K562 (cell line): ENCODE data around the gene NLRP9. TPM values are rescaled to one million over a fixed set of nuclear protein-coding genes. Genes with fewer than 3 reads are reported as not detected.

Experiments
- ATAC-seq: fragments of 200-7000 bp; cut with Tn5 transposase; 3 replicates; pipeline ENCODE4 v1.9.1; 2020; ENCODE audit warnings: moderate library complexity
- BruUV-seq: library from RNA; stranded (reverse); fragments of 400-500 nt; replicated peaks from 2 replicates; lab custom pipeline; 2021; lab: Mats Ljungman, UMichigan
- CTCF ChIA-PET: fragments of 300-600 bp; formaldehyde crosslinking; extraction: SDS; loops from one replicate; lab custom pipeline; 2021; ENCODE audit warnings: low intra/inter-chr PET ratio; lab: Yijun Ruan, JAX
- POLR2A ChIA-PET: fragments of 300-600, 350-650 bp; sonication (Branson Sonifier 250); formaldehyde crosslinking; extraction: SDS; loops from one replicate; lab custom pipeline; 2021; ENCODE audit warnings: antibody characterized with exemption, inconsistent platforms; lab: Yijun Ruan, JAX
- DNase-seq, 4 experiments: peaks; one replicate each; pipeline versions ENCODE4 v3.0.0 to v3.0.0-alpha.2; 2011 to 2018; ENCODE audit warnings: low spot score in 3 of 4, mixed read lengths in 3 of 4; ENCODE audit errors: extremely low read depth in 1 of 4
- FAIRE-seq: peaks from 2 replicates; lab custom pipeline; 2011; peaks lifted over from hg19 to GRCh38; lab: Jason Lieb, UNC
- H2AFZ ChIP-seq: 2 replicates; pipeline ENCODE4 v1.6.0; 2011; ENCODE audit warnings: low read depth, low read length, control low read depth, inconsistent platforms
- H3K27ac ChIP-seq: fragments of 200-600 bp; 3 replicates; pipeline ENCODE4 v1.8.0; 2011; ENCODE audit warnings: low read depth, mild to moderate bottlenecking, control low read depth, inconsistent platforms, low read length, moderate library complexity, mixed read lengths; ENCODE audit errors: extremely low read depth
- H3K27me3 ChIP-seq, 2 experiments: fragments of 300-600 bp in 1 of 2; 2 replicates in 1 of 2; 3 replicates in 1 of 2; pipeline versions ENCODE4 v1.6.0 to v1.8.0; 2011; ENCODE audit warnings: inconsistent platforms in 2 of 2, low read length in 2 of 2, mild to moderate bottlenecking in 1 of 2, mixed read lengths in 1 of 2, moderate library complexity in 1 of 2; ENCODE audit not compliant: control insufficient read depth in 2 of 2, insufficient read depth in 2 of 2
- H3K36me3 ChIP-seq: fragments of 300-600 bp; 3 replicates; pipeline ENCODE4 v1.8.0; 2011; ENCODE audit warnings: mild to moderate bottlenecking, low read length, inconsistent platforms; ENCODE audit not compliant: control insufficient read depth, insufficient read depth
- H3K4me1 ChIP-seq, 2 experiments: fragments of 200-600 bp in 1 of 2; replicated peaks in 1 of 2; 2 replicates in 1 of 2; 3 replicates in 1 of 2; pipeline versions ENCODE4 v1.5.1 to v1.8.0; 2011; ENCODE audit warnings: inconsistent platforms in 2 of 2, low read length in 2 of 2, mild to moderate bottlenecking in 1 of 2, mixed read lengths in 1 of 2, moderate library complexity in 1 of 2; ENCODE audit not compliant: control insufficient read depth in 2 of 2, insufficient read depth in 2 of 2
- H3K4me2 ChIP-seq: 2 replicates; pipeline ENCODE4 v1.6.1; 2011; ENCODE audit warnings: low read length, control low read depth, inconsistent platforms, mixed read lengths; ENCODE audit not compliant: insufficient read depth
- H3K4me3 ChIP-seq: fragments of 200-600 bp; sonication (generic), shearing (Covaris generic); 2 replicates; pipeline ENCODE4 v1.5.1; 2016; ENCODE audit warnings: control low read depth, inconsistent platforms
- H3K79me2 ChIP-seq: fragments of 200-600 bp; 3 replicates; pipeline ENCODE4 v1.8.0; 2011; ENCODE audit warnings: low read length, inconsistent platforms; ENCODE audit not compliant: control insufficient read depth, insufficient read depth
- H3K9ac ChIP-seq, 2 experiments: 2 replicates each; pipeline versions ENCODE4 v1.6.0 to v1.6.1; 2011; ENCODE audit warnings: low read depth in 2 of 2, low read length in 2 of 2, control low read depth in 1 of 2, inconsistent platforms in 1 of 2, mild to moderate bottlenecking in 1 of 2, mixed read lengths in 1 of 2; ENCODE audit not compliant: insufficient read depth in 1 of 2
- H3K9me1 ChIP-seq: one replicate; pipeline ENCODE4 v1.6.0; 2011; ENCODE audit warnings: inconsistent platforms, mild to moderate bottlenecking, low read length, moderate library complexity; ENCODE audit not compliant: control insufficient read depth, insufficient read depth
- H3K9me3 ChIP-seq: replicated peaks from 2 replicates; pipeline ENCODE4 v1.5.1; 2011; ENCODE audit warnings: low read depth, low read length, inconsistent platforms; ENCODE audit not compliant: control insufficient read depth, insufficient read depth
- H4K20me1 ChIP-seq: replicated peaks from 2 replicates; pipeline ENCODE4 v1.6.1; 2011; ENCODE audit warnings: low read length, inconsistent platforms, mixed read lengths; ENCODE audit not compliant: control insufficient read depth, insufficient read depth
- BCOR ChIP-seq: fragments of 450-650 bp; IDR thresholded peaks from 2 replicates; pipeline ENCODE4 v1.6.1; 2016
- BHLHE40 ChIP-seq: IDR thresholded peaks from 2 replicates; pipeline ENCODE4 v1.6.1; 2011; ENCODE audit warnings: low read length, improper control_type of control experiment
- BRD4 ChIP-seq: fragments of 200-600 bp; sonication (generic); IDR thresholded peaks from 2 replicates; pipeline ENCODE4 v1.6.1; 2017; ENCODE audit warnings: inconsistent platforms
- HDAC8 ChIP-seq: fragments of 450-650 bp; IDR thresholded peaks from 2 replicates; pipeline ENCODE4 v1.6.1; 2016; ENCODE audit warnings: mild to moderate bottlenecking, missing genetic modification characterization, moderate library complexity, missing compliant biosample characterization
- NCOA2 ChIP-seq, 2 experiments: fragments of 450-650 bp; IDR thresholded peaks; 2 replicates each; pipeline ENCODE4 v1.6.1; 2018; ENCODE audit warnings: mild to moderate bottlenecking in 2 of 2, moderate library complexity in 1 of 2; ENCODE audit not compliant: partially characterized antibody in 2 of 2
- PHTF2 ChIP-seq: fragments of 250-450 bp; sonication (Bioruptor Pico); IDR thresholded peaks from 2 replicates; pipeline ENCODE4 v1.5.0; 2021; ENCODE audit warnings: mild to moderate bottlenecking
- POLR2AphosphoS2 ChIP-seq: IDR thresholded peaks from 2 replicates; pipeline ENCODE4 v1.6.1; 2012; ENCODE audit warnings: low read length, improper control_type of control experiment
- SIRT6 ChIP-seq: IDR thresholded peaks from one replicate; pipeline ENCODE4 v1.6.1; 2012; ENCODE audit warnings: low read depth, mild to moderate bottlenecking, control low read depth, inconsistent platforms, low read length, moderate library complexity
- TSC22D4 ChIP-seq: fragments of 450-650 bp; IDR thresholded peaks from 2 replicates; pipeline ENCODE4 v1.6.1; 2016; ENCODE audit warnings: missing genetic modification characterization, missing biosample characterization, control low read depth
- ZNF124 ChIP-seq: sonication (generic); formaldehyde crosslinking; IDR thresholded peaks from 2 replicates; pipeline ENCODE4 v1.8.1; 2022; ENCODE audit warnings: missing genetic modification reagents
- ZNF224 ChIP-seq: sonication (generic); formaldehyde crosslinking; IDR thresholded peaks from 2 replicates; pipeline ENCODE4 v1.8.0; 2022; ENCODE audit warnings: mild to moderate bottlenecking, missing genetic modification reagents
- WGBS: fragments of 100-300 bp; shearing (Covaris generic); methylation state at CpG from one replicate; pipeline ENCODE4 v1.1.6; 2016; ENCODE audit warnings: low coverage, mixed read lengths; ENCODE audit not compliant: insufficient coverage; ENCODE audit errors: missing lambda C conversion rate; 5-methylcytosine and 5-hydroxymethylcytosine counted together
- in situ Hi-C: fragments of 300-500 bp; cut with MboI; formaldehyde crosslinking; loops from 4 replicates; pipeline ENCODE4 v1.15.0; 2018; ENCODE audit warnings: inconsistent platforms, mixed read lengths
- intact Hi-C: fragments of 100-400 bp; cut with micrococcal nuclease; formaldehyde crosslinking; loops from 2 replicates; pipeline ENCODE4 v1.14.2; 2022
- polyA plus RNA-seq, 8 experiments: library from polyadenylated mRNA; depleted of rRNA in 4 of 8; stranded (reverse) in 5 of 8; unstranded in 3 of 8; fragments of >200 nt; fragmentation: Nextera tagmentation in 2 of 8; fragmentation: Illumina TruSeq in 1 of 8; extraction: Ambion mirVana in 2 of 8; extraction: Trizol in 1 of 8; gene quantifications; 2 replicates each; pipeline versions ENCODE4 v1.2.1 to v1.2.3, GENCODE V29; 2011 to 2014; ENCODE audit warnings: inconsistent platforms in 1 of 8, missing spikeins in 1 of 8
- total RNA-seq, 7 experiments: library from RNA; depleted of rRNA in 6 of 7; stranded (reverse); fragments of >200 nt in 6 of 7; fragmentation: Illumina TruSeq in 2 of 7; extraction: Trizol in 2 of 7; gene quantifications; 2 replicates each; pipeline versions ENCODE4 v1.2.1 to v1.2.3, GENCODE V29; 2011 to 2021; ENCODE audit warnings: low replicate concordance in 1 of 7
- TF ChIP-seq, protein P1 (sequence below): fragments of 250-450 bp; sonication (Bioruptor Pico); IDR thresholded peaks from 2 replicates; pipeline ENCODE4 v1.8.0; 2021; ENCODE audit warnings: moderate library complexity, mild to moderate bottlenecking, inconsistent platforms
- TF ChIP-seq, protein P2 (sequence below): fragments of 250-450 bp; sonication (Bioruptor Pico); IDR thresholded peaks from 2 replicates; pipeline ENCODE4 v1.5.1; 2021; ENCODE audit warnings: mild to moderate bottlenecking
- TF ChIP-seq, protein P3 (sequence below): fragments of 250-450 bp; sonication (Bioruptor Pico); IDR thresholded peaks from 2 replicates; pipeline ENCODE4 v1.8.0; 2022; ENCODE audit warnings: moderate library complexity, mild to moderate bottlenecking, inconsistent platforms
- TF ChIP-seq, protein P4 (sequence below): fragments of 250-450 bp; sonication (Bioruptor Pico); IDR thresholded peaks from 2 replicates; pipeline ENCODE4 v1.5.0; 2020; ENCODE audit warnings: mild to moderate bottlenecking, borderline replicate concordance
- TF ChIP-seq, protein P5 (sequence below): fragments of 250-450 bp; sonication (Bioruptor Pico); IDR thresholded peaks from 2 replicates; pipeline ENCODE4 v1.4.0; 2020; ENCODE audit warnings: mild to moderate bottlenecking, moderate library complexity

NLRP9 gene
- total and polyA plus RNA-seq, 9 of the 15 experiments (the other 6 are each of a cell fraction or from before 2014, with no cell fraction given) = not detected

DNA sequence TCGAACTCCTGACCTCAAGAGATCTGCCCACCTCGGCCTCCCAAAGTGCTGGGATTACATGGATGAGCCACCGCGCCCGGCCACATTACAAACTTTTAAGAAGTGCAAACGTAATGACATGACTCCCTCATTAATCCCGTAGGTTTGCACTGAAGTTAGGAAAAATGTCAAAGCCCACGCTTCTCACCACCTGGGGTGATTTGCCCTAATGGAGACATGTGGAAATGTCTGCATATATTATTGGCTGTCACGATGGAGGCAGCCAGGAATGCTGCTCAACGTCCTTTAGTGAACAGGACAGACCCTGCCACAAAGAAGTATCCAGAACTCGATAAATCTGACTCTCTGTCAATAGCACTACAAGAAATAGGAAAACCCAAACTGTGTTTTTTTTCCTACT is 21.0 kb downstream of the NLRP9 start:
- Histone ChIP-seq H3K79me2 (no peaks in the 10 kb centered on the region), H3K4me3 (no peak overlapping the region), H2AFZ (no peak overlapping the region), H3K9me3 (peaks cover 4% of the 10 kb centered on the region), H3K36me3 (no peaks in the 10 kb centered on the region), H3K9me1 (no peaks in the 10 kb centered on the region), H3K4me1 (no peaks in the 10 kb centered on the region; a peak in 1 of 5 replicates)
- POLR2A ChIA-PET = no interaction called here
- in situ Hi-C loops = no loop called here
- no peak for TF ChIP-seq NCOA2 (IDR thresholded peaks at IDR 0.05; ENCODE audit: partially characterized antibody in 2 of 2)
- TF ChIP-seq, protein P1, sequence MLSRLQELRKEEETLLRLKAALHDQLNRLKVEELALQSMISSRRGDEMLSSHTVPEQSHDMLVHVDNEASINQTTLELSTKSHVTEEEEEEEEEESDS (CRISPR knock-in tag) = no peak
- TF ChIP-seq PHTF2 (CRISPR knock-in tag) = no peak
- TF ChIP-seq, protein P2, sequence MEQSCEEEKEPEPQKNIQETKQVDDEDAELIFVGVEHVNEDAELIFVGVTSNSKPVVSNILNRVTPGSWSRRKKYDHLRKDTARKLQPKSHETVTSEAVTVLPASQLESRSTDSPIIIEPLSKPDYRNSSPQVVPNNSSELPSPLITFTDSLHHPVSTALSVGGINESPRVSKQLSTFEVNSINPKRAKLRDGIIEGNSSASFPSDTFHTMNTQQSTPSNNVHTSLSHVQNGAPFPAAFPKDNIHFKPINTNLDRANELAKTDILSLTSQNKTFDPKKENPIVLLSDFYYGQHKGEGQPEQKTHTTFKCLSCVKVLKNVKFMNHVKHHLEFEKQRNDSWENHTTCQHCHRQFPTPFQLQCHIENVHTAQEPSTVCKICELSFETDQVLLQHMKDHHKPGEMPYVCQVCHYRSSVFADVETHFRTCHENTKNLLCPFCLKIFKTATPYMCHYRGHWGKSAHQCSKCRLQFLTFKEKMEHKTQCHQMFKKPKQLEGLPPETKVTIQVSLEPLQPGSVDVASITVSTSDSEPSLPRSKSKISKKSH (CRISPR knock-in tag) = no peak
- TF ChIP-seq BCOR = no peak
- no peak for TF ChIP-seq ZNF224 (CRISPR knock-in tag)
- no peak for TF ChIP-seq POLR2AphosphoS2
- no peak for TF ChIP-seq HDAC8 (tag)
- TF ChIP-seq ZNF124 (CRISPR knock-in tag) = no peak
- TF ChIP-seq, protein P3, sequence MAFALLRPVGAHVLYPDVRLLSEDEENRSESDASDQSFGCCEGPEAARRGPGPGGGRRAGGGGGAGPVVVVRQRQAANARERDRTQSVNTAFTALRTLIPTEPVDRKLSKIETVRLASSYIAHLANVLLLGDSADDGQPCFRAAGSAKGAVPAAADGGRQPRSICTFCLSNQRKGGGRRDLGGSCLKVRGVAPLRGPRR (CRISPR knock-in tag) = no peak
- no peak for TF ChIP-seq TSC22D4 (tag)
- TF ChIP-seq, protein P4, sequence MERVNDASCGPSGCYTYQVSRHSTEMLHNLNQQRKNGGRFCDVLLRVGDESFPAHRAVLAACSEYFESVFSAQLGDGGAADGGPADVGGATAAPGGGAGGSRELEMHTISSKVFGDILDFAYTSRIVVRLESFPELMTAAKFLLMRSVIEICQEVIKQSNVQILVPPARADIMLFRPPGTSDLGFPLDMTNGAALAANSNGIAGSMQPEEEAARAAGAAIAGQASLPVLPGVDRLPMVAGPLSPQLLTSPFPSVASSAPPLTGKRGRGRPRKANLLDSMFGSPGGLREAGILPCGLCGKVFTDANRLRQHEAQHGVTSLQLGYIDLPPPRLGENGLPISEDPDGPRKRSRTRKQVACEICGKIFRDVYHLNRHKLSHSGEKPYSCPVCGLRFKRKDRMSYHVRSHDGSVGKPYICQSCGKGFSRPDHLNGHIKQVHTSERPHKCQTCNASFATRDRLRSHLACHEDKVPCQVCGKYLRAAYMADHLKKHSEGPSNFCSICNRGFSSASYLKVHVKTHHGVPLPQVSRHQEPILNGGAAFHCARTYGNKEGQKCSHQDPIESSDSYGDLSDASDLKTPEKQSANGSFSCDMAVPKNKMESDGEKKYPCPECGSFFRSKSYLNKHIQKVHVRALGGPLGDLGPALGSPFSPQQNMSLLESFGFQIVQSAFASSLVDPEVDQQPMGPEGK (CRISPR knock-in tag) = no peak
- TF ChIP-seq, protein P5, sequence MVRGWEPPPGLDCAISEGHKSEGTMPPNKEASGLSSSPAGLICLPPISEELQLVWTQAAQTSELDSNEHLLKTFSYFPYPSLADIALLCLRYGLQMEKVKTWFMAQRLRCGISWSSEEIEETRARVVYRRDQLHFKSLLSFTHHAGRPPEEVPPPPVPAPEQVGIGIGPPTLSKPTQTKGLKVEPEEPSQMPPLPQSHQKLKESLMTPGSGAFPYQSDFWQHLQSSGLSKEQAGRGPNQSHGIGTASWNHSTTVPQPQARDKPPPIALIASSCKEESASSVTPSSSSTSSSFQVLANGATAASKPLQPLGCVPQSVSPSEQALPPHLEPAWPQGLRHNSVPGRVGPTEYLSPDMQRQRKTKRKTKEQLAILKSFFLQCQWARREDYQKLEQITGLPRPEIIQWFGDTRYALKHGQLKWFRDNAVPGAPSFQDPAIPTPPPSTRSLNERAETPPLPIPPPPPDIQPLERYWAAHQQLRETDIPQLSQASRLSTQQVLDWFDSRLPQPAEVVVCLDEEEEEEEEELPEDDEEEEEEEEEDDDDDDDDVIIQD (CRISPR knock-in tag) = no peak
- no peak for TF ChIP-seq SIRT6
- TF ChIP-seq BHLHE40 = no peak
- TF ChIP-seq BRD4 = no peak
- TF ChIP-seq, all 486 proteins: peak for 0
- 3% methylated on average over 11 of the region's 11 CpGs for WGBS
- no peaks in the 10 kb centered on the region for H4K20me1 ChIP-seq
- CTCF ChIA-PET = no interaction called here
- intact Hi-C loops = no loop called here
- no peak for FAIRE-seq
- H3K27me3 ChIP-seq = peaks cover 11 to 46% of the 10 kb centered on the region in 2 experiments; a peak in 4 of 5 replicates
- no peak overlapping the region for H3K4me2 ChIP-seq
- no peak for ATAC-seq
- H3K9ac ChIP-seq = no peak overlapping the region
- no peak overlapping the region for H3K27ac ChIP-seq
- BruUV-seq = no TSS peak
- DNase-seq = no peak
